GM19397 (cell line): ENCODE results near the gene ADSL.

ENCODE experiments used
- ATAC-seq: cut with Tn5 transposase; IDR thresholded peaks from one replicate; pipeline ENCODE4 v1.9.1; 2021; ENCODE audit warnings: mild to moderate bottlenecking, moderate library complexity; ENCODE audit not compliant: unreplicated experiment

Gene ADSL

DNA sequence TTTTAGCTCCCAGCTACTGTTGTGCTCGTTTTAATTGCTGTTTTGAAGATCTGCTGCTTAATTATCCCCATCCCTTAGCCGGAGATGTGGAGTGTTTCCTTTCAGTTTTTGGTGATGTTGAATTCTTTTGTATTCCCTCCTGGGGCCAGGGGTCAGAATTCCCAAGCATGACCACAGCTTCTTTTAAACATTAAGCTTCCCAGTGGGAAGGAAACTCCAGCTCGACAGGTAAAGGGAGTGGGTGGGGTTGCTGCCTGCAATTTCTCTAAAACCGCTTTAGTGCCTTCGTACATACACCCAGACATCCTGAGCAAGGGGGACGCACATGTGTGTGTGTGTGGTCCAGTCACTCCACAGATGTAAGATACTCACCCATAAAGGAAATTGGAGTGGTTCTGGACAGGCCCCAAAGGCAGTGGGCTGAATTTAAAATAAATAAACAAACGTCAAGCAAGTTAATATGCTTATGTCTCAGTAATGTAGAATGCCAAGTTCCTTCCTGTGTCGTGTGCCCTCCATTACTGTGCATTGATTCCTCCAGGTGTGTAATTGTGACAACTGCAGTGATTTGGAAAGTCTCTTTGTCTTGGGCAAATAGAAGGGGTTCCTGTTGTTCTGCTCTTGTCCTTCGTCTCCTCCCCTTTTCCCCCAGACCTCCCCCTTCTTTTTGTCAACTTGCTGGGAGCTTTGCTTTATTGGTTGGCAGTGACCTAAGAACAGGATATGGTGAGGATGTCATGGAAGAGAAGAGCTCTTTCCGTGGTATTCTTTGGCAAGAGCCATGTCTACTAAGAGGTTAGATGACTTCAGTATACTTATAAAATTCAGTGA lies 19.2 kb upstream of the ADSL start:
- no peak for ATAC-seq

DNA sequence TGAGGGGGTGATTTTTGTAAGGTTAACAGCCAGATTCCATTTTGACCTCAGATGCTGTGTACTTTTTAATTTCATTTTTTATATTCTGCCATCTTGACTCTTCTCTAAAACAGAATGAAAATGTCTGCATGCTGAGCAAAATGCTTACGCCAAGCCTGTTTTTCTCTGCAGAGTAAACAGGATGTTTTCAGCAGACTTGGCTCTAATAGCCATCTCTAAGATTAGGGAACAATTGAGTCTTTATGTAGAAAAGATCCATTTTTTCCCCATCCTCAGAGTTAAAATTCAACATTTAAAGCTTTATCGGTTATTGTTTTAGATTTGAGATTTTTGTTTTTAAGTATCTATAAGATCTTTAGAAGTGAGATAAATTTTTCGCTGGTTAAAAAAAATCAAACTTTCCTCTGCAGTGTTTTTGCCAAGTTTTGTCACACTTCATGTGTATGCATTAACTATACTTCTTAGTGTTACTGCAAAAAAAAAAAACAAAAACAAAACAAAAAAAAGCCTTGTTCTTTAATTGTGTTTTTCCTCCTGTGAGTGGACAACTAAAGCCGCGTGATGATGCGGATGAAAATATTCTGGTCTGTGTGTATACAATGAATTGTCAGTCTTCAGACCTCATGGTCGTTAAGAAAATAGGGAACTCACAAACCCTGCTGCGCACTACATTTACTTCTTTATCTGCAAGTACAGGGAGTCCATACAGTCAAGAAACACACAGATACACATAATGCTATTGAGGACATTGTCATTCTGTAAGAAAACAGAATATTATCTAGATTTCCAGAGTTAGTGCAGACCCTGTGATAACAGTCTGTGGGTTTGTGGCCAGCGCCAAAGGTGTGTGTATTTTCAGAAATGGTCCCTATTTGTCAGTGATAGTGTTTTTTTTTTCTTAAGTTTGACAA lies 17.5 kb upstream of the ADSL start:
- ATAC-seq = no peak

DNA sequence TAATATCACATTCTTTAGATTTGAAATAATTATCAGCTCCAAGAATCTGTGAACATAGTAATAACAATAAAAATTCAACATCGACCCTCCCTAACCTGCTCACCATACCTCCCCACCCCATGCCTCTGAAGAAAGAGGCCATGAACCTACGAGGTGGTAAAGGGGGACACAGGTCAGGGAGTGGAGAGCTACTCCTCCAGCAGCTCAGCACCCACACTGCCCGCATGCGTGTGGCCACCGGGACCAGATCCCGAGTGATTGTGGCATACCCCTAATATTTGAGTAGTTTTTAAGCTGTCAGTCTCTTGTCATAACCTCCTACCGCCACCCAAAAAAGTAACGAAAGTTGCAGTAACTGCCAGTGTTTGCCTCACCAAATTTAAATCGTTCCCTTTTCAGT lies 16.8 kb upstream of the ADSL start:
- ATAC-seq = no peak

DNA sequence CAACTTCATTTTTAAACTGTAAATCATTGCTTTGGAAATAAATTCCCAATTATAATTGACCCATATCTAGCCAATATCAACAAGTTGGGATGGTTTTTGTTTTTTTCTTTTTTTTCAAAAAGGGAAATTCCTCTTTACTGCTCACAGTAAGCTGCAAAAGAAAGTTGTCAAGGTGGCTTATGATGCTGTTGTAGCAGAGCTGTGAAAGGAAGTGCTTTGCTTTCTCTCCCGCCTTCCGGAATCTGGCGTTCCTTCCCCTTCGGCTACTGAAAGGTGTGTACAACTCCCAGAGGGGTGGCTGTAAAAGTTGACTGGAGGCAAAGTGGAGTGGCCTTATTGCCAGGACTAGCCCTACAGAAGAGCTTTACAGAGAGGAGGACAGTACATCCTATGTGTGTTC lies 16.2 kb upstream of the ADSL start:
- no peak for ATAC-seq

DNA sequence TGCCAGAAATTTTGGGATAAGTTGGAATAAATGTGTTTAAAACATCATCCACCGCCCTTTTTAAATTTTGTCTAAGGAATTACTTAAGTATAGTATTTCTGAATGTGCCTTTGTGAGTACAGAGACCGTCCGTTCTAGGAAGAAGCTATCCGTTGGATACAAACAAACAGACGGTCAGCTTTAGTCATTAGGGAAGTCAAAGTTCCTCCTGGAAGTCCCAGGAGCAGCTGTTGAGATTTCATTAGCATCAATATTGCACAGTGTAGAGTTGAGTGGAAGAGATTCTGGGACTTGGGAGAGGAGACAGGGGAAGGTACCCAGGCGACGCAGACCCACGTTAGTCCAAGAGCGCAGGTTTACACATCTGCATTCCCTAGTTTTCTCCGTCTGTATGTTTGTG lies 15.7 kb upstream of the ADSL start:
- ATAC-seq = no peak

DNA sequence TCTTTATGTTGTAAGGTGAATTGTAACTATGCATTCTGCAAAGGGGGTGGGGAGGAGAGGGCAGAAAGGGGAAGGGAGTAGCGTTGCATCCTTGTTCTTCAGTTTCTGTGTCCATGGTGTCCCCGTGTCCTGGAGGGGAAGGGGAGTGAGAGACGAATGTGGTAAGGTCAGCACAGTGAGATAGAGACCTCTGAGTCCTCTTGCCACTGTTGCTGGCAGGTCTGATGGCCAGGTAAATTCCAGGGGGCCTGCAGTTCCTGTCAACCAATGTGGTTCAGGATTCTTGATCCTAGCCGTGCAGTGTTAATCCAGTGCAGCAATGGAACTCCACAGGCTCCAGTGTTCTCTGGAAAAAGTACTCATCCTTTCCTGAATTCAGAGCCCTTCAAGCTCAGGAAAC lies 14.6 kb upstream of the ADSL start:
- ATAC-seq = no peak

DNA sequence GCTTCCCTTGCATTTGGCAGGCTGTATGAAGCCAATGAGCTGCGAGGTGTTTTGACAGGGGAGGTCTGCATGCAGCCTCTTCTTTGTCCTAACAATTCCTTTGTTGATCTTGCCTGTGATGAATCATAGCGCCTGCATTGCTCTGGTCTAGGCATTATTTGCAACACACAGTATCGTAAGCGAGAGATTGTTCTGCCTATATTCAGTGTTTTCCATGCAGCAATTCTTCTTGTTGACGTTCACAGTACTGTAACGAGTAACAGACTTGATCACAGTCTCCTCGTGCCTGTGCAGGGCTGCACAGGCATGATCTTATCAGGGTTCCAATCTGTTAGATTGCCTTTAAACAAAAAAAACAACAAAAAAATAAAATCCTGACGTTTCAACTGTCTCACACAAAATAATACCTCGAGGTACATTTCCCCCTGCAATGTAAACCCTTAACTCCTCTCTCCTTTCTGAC lies 13.9 kb upstream of the ADSL start:
- ATAC-seq = no peak

DNA sequence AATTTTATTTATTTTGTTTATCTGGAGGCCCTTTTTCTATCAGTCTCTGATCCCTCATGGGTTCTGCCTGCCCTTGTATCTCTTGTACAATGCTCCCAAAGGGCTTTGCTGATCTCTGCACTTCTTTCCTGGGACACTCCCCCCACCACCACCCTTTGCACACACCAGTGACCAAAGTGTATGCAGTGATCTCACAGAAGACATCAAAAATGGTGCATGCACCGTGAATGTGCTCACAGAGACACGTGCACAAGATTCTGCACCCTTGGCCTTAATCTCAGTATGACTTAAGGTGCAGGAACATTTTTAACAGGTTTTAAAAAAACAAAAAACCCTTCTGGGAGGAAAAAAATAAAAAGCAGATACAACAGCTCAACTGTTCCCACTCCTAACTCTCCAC lies 12.2 kb upstream of the ADSL start:
- no peak for ATAC-seq

DNA sequence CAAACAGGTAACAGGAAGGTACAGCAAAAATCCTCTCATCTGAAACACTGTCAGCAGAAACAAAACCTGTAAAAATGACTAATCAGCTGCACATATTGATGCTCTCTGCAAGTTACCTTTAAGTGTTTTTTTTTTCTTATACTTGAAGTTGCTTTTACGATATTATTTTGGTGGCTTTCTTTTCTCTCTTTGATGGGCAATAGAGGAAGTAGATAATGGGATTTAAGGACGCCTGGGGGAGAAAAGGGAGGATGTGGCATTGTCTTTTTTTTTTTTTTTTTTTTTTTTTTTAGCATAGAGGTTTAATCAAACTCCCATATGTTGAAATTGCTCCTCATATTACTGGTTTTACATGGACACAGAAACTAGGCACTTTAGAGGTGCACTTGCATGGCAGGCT lies 11.4 kb upstream of the ADSL start:
- no peak for ATAC-seq

DNA sequence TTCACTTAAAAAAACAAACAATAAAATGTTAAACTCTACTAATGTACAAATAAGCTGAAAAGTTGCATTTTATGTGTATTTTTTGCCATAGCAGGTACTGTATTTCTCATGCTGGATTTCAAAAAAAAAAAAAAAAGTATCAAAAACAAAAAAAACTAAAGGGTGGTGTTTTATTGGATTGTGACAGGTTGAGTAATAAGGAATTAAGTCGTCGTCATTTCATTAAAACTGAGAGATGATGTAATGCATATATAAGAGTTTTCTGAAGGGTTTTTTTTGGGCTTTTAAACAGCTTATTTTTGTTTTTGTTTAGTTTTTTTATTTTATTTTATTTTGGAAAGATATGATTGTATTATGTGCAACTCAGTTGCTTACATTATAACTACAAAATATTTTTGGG lies 10.9 kb upstream of the ADSL start:
- ATAC-seq = no peak

DNA sequence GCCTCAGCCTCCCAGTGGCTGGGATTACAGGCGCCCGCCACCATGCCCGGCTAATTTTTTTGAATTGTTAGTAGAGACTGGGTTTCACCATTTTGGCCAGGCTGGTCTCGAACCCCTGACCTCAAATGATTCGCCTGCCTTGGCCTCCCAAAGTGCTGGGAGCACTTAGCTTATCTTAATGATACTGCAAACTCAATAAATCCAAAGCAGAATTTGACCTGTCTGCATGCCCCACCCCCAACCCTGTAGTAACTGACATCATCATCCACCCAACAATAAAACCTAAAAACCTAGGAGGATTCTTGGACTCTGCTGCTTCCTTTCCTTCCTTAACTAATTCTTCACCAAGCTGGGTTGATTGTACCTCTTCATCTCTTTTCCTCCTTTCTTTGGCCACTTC lies 6.3 kb upstream of the ADSL start:
- no peak for ATAC-seq

DNA sequence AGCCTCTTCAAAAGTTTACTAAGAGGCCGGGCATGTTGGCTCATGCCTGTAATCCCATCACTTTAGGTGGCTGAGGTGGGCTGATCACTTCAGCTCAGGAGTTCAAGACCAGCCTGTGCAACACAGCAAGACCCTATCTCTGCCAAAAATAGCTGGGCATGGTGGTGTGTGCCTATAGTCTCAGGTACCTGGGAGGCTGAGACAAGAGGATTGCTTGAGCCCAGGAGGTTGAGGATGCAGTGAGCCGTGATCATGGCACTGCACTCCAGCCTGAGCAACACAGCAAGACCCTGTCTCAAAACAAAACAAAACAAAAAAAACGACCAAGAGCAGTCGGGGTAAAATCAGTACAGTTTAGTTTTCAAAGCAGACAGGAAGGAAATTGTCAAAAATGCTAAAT lies 4.7 kb upstream of the ADSL start:
- ATAC-seq = no peak

DNA sequence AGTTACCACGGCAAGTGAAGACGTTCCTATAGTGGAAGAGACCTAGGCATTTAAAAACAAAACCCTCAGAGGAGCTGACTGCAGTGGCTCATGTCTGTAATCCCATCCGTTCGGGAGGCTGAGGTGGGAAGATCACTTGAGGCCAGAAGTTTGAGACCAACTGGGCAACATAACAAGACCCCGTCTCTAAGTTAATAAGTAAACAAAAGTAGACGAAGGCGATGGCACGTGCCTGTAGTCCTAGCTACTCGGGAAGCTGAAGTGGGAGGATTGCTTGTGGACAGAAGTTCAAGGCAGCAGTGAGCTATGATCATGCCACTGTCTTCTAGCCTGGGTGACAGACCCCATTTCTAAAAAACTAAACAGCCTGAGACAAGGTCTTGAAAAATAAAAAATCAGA lies 3.8 kb upstream of the ADSL start:
- no peak for ATAC-seq

DNA sequence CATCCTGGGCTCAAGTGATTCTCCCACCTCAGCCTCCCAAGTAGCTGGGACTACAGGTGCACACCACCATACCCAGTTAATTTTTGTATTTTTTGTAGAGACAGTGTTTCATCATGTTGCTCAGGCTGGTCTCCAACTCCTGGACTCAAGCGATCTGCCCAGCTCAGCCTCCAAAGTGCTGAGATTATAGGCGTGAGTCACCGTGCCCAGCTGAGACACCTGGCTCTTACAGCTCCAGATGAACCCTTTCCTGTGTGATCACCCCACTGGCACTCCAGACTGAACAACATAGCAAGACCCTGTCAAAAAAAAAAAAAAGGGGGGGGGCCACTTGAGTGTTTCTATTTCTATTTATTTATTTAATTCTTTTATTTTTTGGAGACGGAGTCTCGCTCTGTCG lies 1.0 kb upstream of the ADSL start:
- ATAC-seq = no peak

DNA sequence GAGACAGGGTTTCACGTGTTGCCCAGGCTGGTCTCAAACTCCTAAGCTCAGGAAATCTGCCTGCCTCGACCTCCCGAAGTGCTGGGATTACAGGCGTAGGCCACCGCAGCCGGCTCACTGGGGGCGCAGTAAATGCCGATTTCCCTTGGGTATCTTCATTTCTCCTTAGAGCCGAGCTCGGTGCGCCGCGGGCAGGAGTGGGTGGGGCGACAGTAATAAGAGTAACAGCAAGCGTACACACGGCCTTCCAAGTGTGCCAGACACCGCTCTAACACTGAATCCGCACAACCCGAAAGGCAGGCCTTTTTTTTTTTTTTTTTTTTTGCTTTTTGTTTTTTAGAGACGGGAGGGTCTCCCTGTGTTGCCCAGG lies 500 bp upstream of the ADSL start:
- ATAC-seq = no peak

DNA sequence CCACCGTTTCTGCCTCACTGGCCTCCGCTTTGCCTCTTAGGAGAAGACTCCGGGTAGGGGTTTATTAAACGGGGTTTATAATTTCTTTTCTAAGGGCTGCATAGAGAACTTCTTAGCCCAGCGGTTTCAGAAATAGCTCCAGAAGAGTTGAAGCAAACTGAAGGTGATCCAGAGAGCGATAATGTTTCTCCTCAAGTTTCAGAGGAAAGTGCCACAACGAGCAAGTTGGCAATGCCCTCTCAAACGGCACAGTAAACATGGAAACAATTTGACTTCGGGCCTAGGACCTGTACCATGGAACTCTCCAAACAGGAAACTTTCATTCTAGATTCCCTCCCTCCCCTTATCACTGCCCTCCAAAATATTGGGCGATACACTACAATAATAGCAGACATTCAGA lies 1.0 kb downstream of the ADSL start:
- ATAC-seq = no peak

DNA sequence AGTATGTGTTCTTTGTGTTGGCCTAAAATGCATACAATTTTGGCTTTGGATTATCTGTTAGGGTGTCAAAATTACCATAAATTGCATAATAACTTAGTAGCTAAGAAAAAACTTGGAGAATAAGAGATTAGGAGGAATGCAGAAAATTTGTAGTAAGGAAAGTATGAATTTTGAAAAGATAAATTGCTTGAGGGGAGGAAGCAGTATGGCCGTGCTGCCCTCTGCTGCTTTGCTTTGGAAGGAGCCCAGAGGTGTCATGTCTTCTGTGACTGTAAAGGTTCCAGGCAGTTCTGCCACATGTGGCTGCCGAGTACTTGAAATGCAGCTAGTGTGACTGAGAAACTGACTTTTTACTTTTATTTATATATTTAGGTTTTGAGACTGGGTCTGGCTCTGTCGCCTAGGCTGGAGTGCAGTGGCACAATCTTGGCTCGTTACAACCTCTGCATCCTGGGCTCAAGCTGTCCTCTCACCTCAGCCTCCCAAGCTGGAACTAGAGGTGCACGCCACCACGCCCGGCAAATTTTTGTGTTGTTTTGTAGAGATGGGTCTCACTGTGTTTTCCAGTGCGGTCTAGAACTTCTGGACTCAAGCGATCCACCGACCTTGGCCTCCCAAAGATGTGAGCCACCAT lies 1.8 kb downstream of the ADSL start:
- ATAC-seq = no peak

DNA sequence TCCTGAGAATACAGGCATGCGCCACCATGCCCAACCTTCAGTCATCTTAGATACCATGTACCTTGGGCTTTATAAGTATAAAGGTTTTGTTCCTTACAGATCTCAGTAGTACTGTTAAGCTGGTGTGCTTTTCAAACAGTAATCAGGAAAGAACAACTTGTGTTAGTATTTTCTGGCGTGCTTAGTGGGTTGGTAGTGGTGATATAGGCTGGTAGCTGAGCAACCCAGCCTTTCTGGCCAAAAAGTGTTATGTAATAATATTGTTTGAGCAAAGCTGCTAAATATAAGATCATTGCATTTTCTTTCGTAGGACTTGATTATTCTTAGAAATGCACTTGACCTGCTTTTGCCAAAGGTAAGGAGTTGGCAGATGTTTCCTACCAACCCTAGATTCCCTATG lies 6.5 kb downstream of the ADSL start:
- ATAC-seq = no peak

DNA sequence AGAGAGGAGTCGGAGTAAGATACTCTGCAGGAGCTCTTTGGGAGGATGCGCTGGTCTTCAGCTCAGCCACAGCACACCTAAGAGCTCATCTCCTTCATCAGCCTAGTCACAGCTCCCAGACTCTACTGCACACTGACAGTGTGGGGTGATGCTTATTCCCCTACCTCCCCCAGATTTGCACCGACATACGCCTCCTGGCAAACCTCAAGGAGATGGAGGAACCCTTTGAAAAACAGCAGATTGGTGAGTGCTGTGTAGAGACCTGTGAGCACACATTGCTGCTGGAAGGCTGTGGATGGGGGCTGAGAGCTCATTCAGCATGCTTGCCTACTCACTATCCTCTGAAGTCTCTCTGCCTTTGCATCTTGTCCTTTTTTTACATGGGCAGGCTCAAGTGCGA lies 14.8 kb downstream of the ADSL start:
- ATAC-seq = no peak

DNA sequence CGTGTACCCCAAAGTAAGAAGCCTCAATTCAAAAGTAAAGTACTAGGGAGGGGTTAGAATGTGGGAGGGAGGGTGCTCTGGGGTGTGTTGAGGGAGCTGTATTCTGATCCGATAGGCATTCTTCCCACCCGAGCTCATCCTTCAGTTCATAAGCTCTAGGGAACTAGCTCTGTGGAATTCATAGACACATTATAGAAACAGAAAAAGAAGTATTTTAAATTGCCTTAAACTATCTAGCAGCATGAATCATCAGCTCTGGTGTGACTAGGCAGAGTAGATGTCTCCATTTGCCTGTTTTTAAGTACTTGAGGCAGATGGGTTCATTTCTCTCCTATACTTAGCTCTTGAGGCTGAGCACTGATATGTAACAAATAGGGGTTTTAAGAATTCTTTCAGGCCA lies 16.8 kb downstream of the ADSL start:
- ATAC-seq = no peak

DNA sequence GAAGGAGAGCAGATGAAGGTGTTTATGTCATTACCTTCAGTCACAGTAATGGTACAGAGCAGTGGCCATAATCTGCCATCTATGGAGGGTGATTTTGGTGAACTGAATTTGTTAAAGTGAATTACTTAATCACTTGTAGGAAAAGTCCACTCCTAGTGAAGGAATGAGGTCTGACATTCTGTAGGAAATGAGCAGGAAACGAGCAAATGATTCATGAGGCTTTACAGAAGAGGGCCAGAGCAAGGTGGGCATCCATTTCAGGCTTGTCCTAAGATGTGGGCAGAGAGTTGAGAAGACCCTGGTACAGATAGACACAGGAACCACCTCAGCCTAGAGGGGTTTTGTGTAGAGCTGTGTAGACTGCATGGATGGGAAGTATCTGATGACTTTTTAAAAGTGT lies 18.1 kb downstream of the ADSL start:
- no peak for ATAC-seq

DNA sequence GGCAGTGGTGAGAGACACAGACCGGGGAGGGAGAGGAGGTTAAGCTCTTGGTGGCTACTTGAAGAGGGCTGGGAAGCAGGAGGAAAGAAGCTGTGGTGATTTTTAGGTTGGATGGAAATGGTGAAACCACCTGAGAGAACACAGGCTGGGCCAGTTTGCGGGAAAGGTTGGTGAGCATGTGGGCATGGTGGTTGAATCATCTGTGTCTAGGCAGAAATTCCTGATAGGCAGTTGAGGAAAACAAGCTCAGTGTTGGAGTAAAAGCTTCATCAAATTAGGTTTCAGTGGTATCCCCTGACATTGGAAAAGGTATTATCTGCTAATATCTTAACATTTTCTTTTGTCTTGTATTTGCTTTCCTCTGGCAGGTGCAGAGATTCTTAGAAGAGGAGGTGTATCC lies 19.8 kb downstream of the ADSL start:
- ATAC-seq = no peak
